ENCODE results near the gene PRRC2B.

DNA sequence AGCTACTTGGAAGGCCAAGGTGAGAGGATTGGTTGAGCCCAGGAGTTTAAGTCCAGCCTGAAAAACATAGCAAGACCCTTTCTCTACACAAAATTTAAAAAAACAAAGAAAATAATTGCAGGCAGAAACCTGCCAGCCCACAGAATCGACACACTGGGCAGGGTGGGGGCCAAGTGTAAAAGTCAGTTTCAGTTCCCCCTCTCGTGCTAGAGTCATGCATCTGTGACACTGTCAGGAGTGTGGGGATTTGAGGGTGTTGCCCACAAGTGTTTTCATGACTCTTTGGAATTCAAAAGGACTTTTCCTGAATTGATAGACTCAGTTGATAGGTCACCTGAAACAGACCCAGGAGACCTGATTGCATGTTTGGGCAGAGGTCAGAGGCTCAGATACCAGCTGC is 47.6 kb downstream of the PRRC2B start:
- TF ChIP-seq POLR2A (IDR thresholded peaks at IDR 0.05; ENCODE audit: low read depth, low read length), result no peak
- TF ChIP-seq POLR2AphosphoS5 (IDR thresholded peaks at IDR 0.05; ENCODE audit: low read depth, low read length), result no peak
- no peak for TF ChIP-seq TAF1 (IDR thresholded peaks at IDR 0.05; ENCODE audit: low read depth, low read length)

Data from GM12891 (cell line).